ENCODE results near the gene CTDP1. TPM values are rescaled to one million over a fixed set of nuclear protein-coding genes. Genes with fewer than 3 reads are reported as not detected.
A peak's percentile ranks its signal among the peaks of the same experiment; 100 is the strongest.

Gene CTDP1
- total RNA-seq, 1 donor from 2014 or later, result 34.8 TPM

DNA sequence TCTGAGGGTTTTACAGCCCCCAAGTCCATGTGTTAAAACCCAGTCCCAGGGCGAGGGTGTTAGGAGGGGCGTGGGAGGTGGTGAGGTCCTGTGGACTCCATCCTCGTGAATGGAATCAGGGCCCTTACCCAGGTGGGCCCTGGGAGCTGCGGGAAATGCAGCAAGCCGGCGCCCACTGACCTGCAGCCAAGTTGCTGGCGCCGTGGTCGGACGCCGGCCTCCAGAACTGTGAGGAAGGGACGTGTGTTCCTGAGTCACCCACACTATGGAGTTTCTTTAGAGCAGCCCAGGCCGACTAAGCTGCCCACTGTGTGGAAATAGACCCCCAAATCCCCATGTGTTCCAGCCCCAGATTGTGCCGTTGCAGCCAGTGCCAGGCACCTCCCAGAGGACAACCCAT lies 26.4 kb downstream of the CTDP1 start:
- Mint-ChIP-seq H3K4me1 (ENCODE audit: low read depth, unreplicated experiment) (no peaks in the 10 kb centered on the region), H3K4me3 (ENCODE audit: unreplicated experiment) (no peak overlapping the region), H3K9me3 (ENCODE audit: unreplicated experiment) (peaks cover 6% of the 10 kb centered on the region), H3K36me3 (ENCODE audit: unreplicated experiment) (peaks cover 19% of the 10 kb centered on the region), H3K27me3 (ENCODE audit: unreplicated experiment) (peaks cover 4% of the 10 kb centered on the region), H3K27ac (ENCODE audit: unreplicated experiment) (no peak overlapping the region)
- TF ChIP-seq, protein P1, sequence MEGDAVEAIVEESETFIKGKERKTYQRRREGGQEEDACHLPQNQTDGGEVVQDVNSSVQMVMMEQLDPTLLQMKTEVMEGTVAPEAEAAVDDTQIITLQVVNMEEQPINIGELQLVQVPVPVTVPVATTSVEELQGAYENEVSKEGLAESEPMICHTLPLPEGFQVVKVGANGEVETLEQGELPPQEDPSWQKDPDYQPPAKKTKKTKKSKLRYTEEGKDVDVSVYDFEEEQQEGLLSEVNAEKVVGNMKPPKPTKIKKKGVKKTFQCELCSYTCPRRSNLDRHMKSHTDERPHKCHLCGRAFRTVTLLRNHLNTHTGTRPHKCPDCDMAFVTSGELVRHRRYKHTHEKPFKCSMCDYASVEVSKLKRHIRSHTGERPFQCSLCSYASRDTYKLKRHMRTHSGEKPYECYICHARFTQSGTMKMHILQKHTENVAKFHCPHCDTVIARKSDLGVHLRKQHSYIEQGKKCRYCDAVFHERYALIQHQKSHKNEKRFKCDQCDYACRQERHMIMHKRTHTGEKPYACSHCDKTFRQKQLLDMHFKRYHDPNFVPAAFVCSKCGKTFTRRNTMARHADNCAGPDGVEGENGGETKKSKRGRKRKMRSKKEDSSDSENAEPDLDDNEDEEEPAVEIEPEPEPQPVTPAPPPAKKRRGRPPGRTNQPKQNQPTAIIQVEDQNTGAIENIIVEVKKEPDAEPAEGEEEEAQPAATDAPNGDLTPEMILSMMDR (IDR thresholded peaks at IDR 0.05; ENCODE audit: partially characterized antibody, unreplicated experiment), result no peak
- DNase-seq, result no peak

DNA sequence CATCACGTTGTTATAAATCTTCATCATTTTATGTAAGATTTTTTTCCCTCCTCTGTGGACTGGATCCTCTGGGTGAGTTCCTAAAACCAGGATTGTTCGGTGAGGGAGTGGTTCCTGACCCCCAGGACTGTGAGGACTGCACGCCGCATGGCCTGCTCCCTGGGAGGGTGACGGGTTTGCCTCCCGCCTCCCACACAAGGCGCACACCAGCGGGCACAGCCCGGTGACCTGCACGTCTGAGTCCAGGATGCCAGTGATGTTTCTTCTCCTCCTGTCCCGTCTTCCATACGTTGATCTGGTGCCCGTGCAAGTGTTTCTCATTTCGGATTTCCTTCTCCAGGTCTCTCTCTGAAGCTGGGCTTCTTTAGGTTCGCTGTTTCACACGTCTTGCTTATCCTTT lies 27.1 kb downstream of the CTDP1 start:
- no peak overlapping the region for H3K4me3 Mint-ChIP-seq (ENCODE audit: unreplicated experiment)

DNA sequence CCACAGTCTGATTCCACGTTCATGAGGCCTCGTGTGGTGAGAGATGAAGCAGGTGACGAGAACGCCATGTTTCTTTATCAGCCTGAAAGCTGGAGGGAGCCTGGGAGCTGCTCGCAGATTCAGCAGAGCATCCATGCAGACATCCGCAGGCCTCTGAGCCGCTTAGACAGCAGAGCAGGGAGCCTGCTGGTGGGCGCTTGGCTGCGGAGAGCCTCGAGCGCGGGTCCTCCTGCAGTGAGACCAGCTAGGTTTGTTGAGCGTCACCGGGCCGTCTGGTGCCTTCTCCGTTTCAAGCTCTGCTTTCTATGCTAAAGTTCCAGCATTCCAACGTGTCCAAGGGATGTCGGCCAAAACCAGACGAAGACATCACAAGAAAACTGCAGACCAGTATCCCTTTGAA lies 27.6 kb downstream of the CTDP1 start:
- no peak overlapping the region for H3K27ac Mint-ChIP-seq (ENCODE audit: unreplicated experiment)
- no peak overlapping the region for H3K4me3 Mint-ChIP-seq (ENCODE audit: unreplicated experiment)
- peaks cover 15% of the 10 kb centered on the region for H3K36me3 Mint-ChIP-seq (ENCODE audit: unreplicated experiment)
- H3K27me3 Mint-ChIP-seq (ENCODE audit: unreplicated experiment), result peaks cover 4% of the 10 kb centered on the region
- no peaks in the 10 kb centered on the region for H3K4me1 Mint-ChIP-seq (ENCODE audit: low read depth, unreplicated experiment)
- H3K9me3 Mint-ChIP-seq (ENCODE audit: unreplicated experiment), result peaks cover 6% of the 10 kb centered on the region
- TF ChIP-seq, protein P1 (IDR thresholded peaks at IDR 0.05; ENCODE audit: partially characterized antibody, unreplicated experiment), result no peak
- no peak for DNase-seq

More for the DNA sequence above, 27.1 kb downstream of the CTDP1 start:
- DNase-seq, result no peak
- Mint-ChIP-seq H3K4me1 (ENCODE audit: low read depth, unreplicated experiment) (no peaks in the 10 kb centered on the region), H3K36me3 (ENCODE audit: unreplicated experiment) (peaks cover 17% of the 10 kb centered on the region), H3K27me3 (ENCODE audit: unreplicated experiment) (peaks cover 4% of the 10 kb centered on the region), H3K27ac (ENCODE audit: unreplicated experiment) (no peak overlapping the region), H3K9me3 (ENCODE audit: unreplicated experiment) (peaks cover 6% of the 10 kb centered on the region)
- TF ChIP-seq, protein P1 (IDR thresholded peaks at IDR 0.05; ENCODE audit: partially characterized antibody, unreplicated experiment), result no peak

DNA sequence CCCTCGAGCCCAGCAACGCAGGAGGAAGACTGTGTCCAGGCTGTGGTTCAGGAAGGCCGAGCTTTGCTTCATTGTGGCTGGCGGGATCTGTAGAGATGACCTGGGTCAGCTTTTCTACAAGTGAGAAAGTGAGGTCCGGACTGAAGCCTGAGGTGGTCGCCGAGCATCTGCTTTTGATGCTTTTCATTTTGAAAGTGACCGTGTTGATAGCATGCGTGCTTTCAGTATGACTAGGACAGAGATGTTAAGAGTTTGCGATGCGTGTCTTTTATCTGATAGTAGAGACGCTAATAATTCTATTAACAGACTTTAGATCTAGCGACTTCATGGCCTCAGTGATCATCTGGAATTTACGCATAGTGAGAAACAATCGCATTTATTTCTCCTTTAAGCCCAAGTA lies 28.1 kb downstream of the CTDP1 start:
- TF ChIP-seq, protein P1 (IDR thresholded peaks at IDR 0.05; ENCODE audit: partially characterized antibody, unreplicated experiment), result no peak

DNA sequence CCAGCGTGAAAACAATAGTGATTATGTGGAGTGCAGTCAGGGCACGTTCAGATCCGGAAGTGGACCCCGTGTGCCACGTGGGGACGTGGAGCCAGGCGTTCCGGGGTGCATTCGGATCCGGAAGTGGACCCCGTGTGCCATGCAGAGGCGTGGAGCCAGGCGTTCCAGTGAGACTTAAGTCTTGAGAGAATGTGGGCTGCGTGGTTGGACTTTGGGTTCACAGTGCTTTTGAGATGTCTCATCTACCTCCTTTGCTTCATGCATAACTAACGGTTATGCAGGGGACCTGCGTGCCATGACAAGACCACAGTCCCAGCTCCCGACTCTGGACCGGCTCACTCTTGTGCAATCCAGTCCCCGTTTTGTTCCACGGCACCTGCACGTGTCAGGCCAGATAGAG lies 28.8 kb downstream of the CTDP1 start:
- Mint-ChIP-seq H3K4me3 (ENCODE audit: unreplicated experiment) (no peak overlapping the region), H3K27me3 (ENCODE audit: unreplicated experiment) (peaks cover 4% of the 10 kb centered on the region), H3K9me3 (ENCODE audit: unreplicated experiment) (peaks cover 5% of the 10 kb centered on the region), H3K27ac (ENCODE audit: unreplicated experiment) (peak overlapping the region; percentile 62), H3K4me1 (ENCODE audit: low read depth, unreplicated experiment) (no peaks in the 10 kb centered on the region), H3K36me3 (ENCODE audit: unreplicated experiment) (peaks cover 15% of the 10 kb centered on the region)
- TF ChIP-seq, protein P1 (IDR thresholded peaks at IDR 0.05; ENCODE audit: partially characterized antibody, unreplicated experiment), result no peak
- no peak for DNase-seq

More for the DNA sequence above, 28.1 kb downstream of the CTDP1 start:
- Mint-ChIP-seq H3K36me3 (ENCODE audit: unreplicated experiment) (peaks cover 15% of the 10 kb centered on the region), H3K4me3 (ENCODE audit: unreplicated experiment) (no peak overlapping the region), H3K27me3 (ENCODE audit: unreplicated experiment) (peaks cover 4% of the 10 kb centered on the region), H3K9me3 (ENCODE audit: unreplicated experiment) (peaks cover 6% of the 10 kb centered on the region), H3K4me1 (ENCODE audit: low read depth, unreplicated experiment) (no peaks in the 10 kb centered on the region), H3K27ac (ENCODE audit: unreplicated experiment) (peak overlapping the region; percentile 62)
- DNase-seq, result no peak

All from glutamatergic neuron (in vitro differentiated cells).